HEK293 (cell line): ENCODE measurements around the gene AMIGO1.

Experiments
- CTCF ChIA-PET: fragments of 350-600 bp; formaldehyde crosslinking; extraction: SDS; loops from one replicate; lab custom pipeline; 2021; ENCODE audit warnings: antibody characterized with exemption; lab: Yijun Ruan, JAX
- POLR2A ChIA-PET: fragments of 300-600 bp; formaldehyde crosslinking; extraction: SDS; loops from one replicate; lab custom pipeline; 2020; ENCODE audit warnings: antibody characterized with exemption, inconsistent platforms; lab: Yijun Ruan, JAX
- H3K27ac ChIP-seq: fragments of 200-500 bp; sonication (Bioruptor generic); 2 replicates; pipeline ENCODE4 v1.5.1; 2014; ENCODE audit warnings: low read depth, low read length, control low read depth, inconsistent platforms; ENCODE audit errors: extremely low read depth
- H3K36me3 ChIP-seq, 2 experiments: fragments of 200-500 bp in 1 of 2; sonication (Bioruptor generic) in 1 of 2; 1 replicate in 1 of 2; 2 replicates in 1 of 2; pipeline ENCODE4 v1.5.1; 2014 to 2017; ENCODE audit warnings: inconsistent platforms in 2 of 2, low read length in 2 of 2; ENCODE audit not compliant: control insufficient read depth in 2 of 2, insufficient read depth in 1 of 2
- H3K4me1 ChIP-seq: fragments of 200-500 bp; sonication (Bioruptor generic); 2 replicates; pipeline ENCODE4 v1.5.1; 2014; ENCODE audit warnings: mild to moderate bottlenecking, low read length, inconsistent platforms; ENCODE audit not compliant: control insufficient read depth, insufficient read depth
- H3K4me3 ChIP-seq: 2 replicates; pipeline ENCODE4 v1.5.1; 2011; ENCODE audit warnings: low read depth, mild to moderate bottlenecking, control low read depth, low read length, moderate library complexity
- H3K9me3 ChIP-seq: fragments of 200-500 bp; sonication (Bioruptor generic); 2 replicates; pipeline ENCODE4 v1.5.1; 2014; ENCODE audit warnings: low read depth, low read length, inconsistent platforms; ENCODE audit not compliant: control insufficient read depth, insufficient read depth
- BCL11B ChIP-seq: fragments of 450-650 bp; formaldehyde crosslinking; IDR thresholded peaks from 2 replicates; pipeline ENCODE4 v1.5.1; 2016; ENCODE audit warnings: low read depth, missing biosample characterization, missing genetic modification characterization
- EGR2 ChIP-seq: fragments of 450-650 bp; formaldehyde crosslinking; IDR thresholded peaks from 2 replicates; pipeline ENCODE4 v1.5.1; 2016; ENCODE audit warnings: low read depth, missing biosample characterization, missing genetic modification characterization
- FEZF1 ChIP-seq: fragments of 450-650 bp; formaldehyde crosslinking; IDR thresholded peaks from 2 replicates; pipeline ENCODE4 v1.5.1; 2016; ENCODE audit warnings: missing biosample characterization, missing genetic modification characterization
- PATZ1 ChIP-seq: fragments of 450-650 bp; formaldehyde crosslinking; IDR thresholded peaks from 2 replicates; pipeline ENCODE4 v1.5.1; 2016; ENCODE audit warnings: missing biosample characterization, missing genetic modification characterization
- TCF7L2 ChIP-seq: IDR thresholded peaks from 2 replicates; pipeline ENCODE4 v1.6.1; 2011; ENCODE audit warnings: low read depth, mild to moderate bottlenecking, inconsistent platforms, low read length, moderate library complexity, borderline replicate concordance
- ZBTB48 ChIP-seq: fragments of 450-650 bp; formaldehyde crosslinking; IDR thresholded peaks from 2 replicates; pipeline ENCODE4 v1.5.1; 2016; ENCODE audit warnings: missing biosample characterization, missing genetic modification characterization
- ZFHX2 ChIP-seq: fragments of 450-650 bp; formaldehyde crosslinking; conservative IDR thresholded peaks from 2 replicates; pipeline ENCODE4 v1.5.1; 2016; ENCODE audit warnings: missing biosample characterization, missing genetic modification characterization
- ZNF133 ChIP-seq: fragments of 450-650 bp; formaldehyde crosslinking; IDR thresholded peaks from 2 replicates; pipeline ENCODE4 v1.5.1; 2016; ENCODE audit warnings: missing biosample characterization, missing genetic modification characterization
- ZNF155 ChIP-seq: fragments of 450-650 bp; formaldehyde crosslinking; IDR thresholded peaks from 2 replicates; pipeline ENCODE4 v1.5.1; 2016; ENCODE audit warnings: missing biosample characterization, missing genetic modification characterization
- ZNF174 ChIP-seq: fragments of 450-650 bp; formaldehyde crosslinking; IDR thresholded peaks from 2 replicates; pipeline ENCODE4 v1.5.0; 2017; ENCODE audit warnings: missing biosample characterization, mild to moderate bottlenecking, missing genetic modification characterization
- ZNF202 ChIP-seq: fragments of 450-650 bp; formaldehyde crosslinking; IDR thresholded peaks from 2 replicates; pipeline ENCODE4 v1.5.1; 2016; ENCODE audit warnings: missing biosample characterization, missing genetic modification characterization, borderline replicate concordance
- ZNF239 ChIP-seq: fragments of 450-650 bp; formaldehyde crosslinking; IDR thresholded peaks from 2 replicates; pipeline ENCODE4 v1.5.1; 2016; ENCODE audit warnings: missing biosample characterization, missing genetic modification characterization
- ZNF248 ChIP-seq: fragments of 450-650 bp; formaldehyde crosslinking; IDR thresholded peaks from 2 replicates; pipeline ENCODE4 v1.5.1; 2017; ENCODE audit warnings: missing biosample characterization, missing genetic modification characterization
- ZNF488 ChIP-seq: fragments of 450-650 bp; formaldehyde crosslinking; IDR thresholded peaks from 2 replicates; pipeline ENCODE4 v1.5.1; 2016; ENCODE audit warnings: missing biosample characterization, missing genetic modification characterization
- ZNF510 ChIP-seq: fragments of 450-650 bp; formaldehyde crosslinking; IDR thresholded peaks from 2 replicates; pipeline ENCODE4 v1.5.1; 2018; ENCODE audit warnings: mild to moderate bottlenecking, missing genetic modification characterization, missing biosample characterization; ENCODE audit not compliant: insufficient replicate concordance
- ZNF548 ChIP-seq: fragments of 450-650 bp; formaldehyde crosslinking; IDR thresholded peaks from 2 replicates; pipeline ENCODE4 v1.5.1; 2016; ENCODE audit warnings: missing biosample characterization, missing genetic modification characterization
- ZNF555 ChIP-seq: fragments of 450-650 bp; formaldehyde crosslinking; conservative IDR thresholded peaks from 2 replicates; pipeline ENCODE4 v1.5.1; 2017; ENCODE audit warnings: missing biosample characterization, mild to moderate bottlenecking, missing genetic modification characterization, inconsistent platforms
- ZNF658 ChIP-seq: fragments of 450-650 bp; formaldehyde crosslinking; IDR thresholded peaks from 2 replicates; pipeline ENCODE4; 2016; ENCODE audit warnings: missing biosample characterization, missing genetic modification characterization
- ZNF704 ChIP-seq: fragments of 450-650 bp; formaldehyde crosslinking; IDR thresholded peaks from 2 replicates; pipeline ENCODE4 v1.5.1; 2016; ENCODE audit warnings: missing biosample characterization, missing genetic modification characterization
- TF ChIP-seq, protein P1 (sequence below): fragments of 450-650 bp; formaldehyde crosslinking; IDR thresholded peaks from 2 replicates; pipeline ENCODE4 v1.5.1; 2016; ENCODE audit warnings: missing biosample characterization, missing genetic modification characterization
- TF ChIP-seq, protein P2 (sequence below): fragments of 450-650 bp; formaldehyde crosslinking; IDR thresholded peaks from 2 replicates; pipeline ENCODE4 v1.5.1; 2017; ENCODE audit warnings: missing biosample characterization, missing genetic modification characterization
- TF ChIP-seq, protein P3 (sequence below): fragments of 450-650 bp; formaldehyde crosslinking; IDR thresholded peaks from 2 replicates; pipeline ENCODE4 v1.5.1; 2016; ENCODE audit warnings: missing biosample characterization, missing genetic modification characterization
- TF ChIP-seq, protein P4 (sequence below): fragments of 450-650 bp; formaldehyde crosslinking; IDR thresholded peaks from 2 replicates; pipeline ENCODE4 v1.5.1; 2016; ENCODE audit warnings: missing biosample characterization, missing genetic modification characterization

Gene AMIGO1

DNA sequence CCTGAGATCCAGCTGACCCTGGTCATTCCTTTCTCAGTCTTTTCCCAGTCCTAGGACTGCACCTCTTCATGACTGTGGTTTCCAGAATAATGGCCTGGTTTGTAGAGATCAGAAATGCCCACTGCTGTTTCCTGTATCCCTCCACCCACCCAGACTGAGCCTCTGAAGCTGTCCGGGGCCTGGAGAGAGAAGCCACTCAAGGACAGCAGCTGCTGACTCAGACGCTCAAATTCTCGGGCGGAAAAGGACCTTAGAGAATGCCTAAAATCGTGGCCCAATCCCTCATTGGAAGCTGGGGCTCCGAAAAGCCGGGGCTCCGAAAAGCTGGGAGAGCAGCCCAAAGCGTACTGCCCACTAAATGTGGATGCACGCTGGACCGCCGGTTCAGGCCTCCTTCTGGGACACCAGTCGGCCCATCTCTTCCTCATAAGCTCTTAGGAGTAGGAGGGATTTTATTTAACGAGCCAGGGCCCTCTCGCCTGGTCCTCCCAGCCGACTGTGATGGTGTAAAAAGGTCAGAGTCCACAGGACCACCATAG is 22.4 kb upstream of the AMIGO1 start:
- Histone ChIP-seq H3K36me3 (no peaks in the 10 kb centered on the region), H3K4me3 (no peak overlapping the region), H3K27ac (no peak overlapping the region), H3K9me3 (no peaks in the 10 kb centered on the region), H3K4me1 (no peaks in the 10 kb centered on the region)
- TF ChIP-seq FEZF1 (tag by site-specific recombination) = no peak
- TF ChIP-seq ZNF155 (tag by site-specific recombination) = no peak
- TF ChIP-seq ZNF202 (tag by site-specific recombination) = no peak
- TF ChIP-seq, protein P1, sequence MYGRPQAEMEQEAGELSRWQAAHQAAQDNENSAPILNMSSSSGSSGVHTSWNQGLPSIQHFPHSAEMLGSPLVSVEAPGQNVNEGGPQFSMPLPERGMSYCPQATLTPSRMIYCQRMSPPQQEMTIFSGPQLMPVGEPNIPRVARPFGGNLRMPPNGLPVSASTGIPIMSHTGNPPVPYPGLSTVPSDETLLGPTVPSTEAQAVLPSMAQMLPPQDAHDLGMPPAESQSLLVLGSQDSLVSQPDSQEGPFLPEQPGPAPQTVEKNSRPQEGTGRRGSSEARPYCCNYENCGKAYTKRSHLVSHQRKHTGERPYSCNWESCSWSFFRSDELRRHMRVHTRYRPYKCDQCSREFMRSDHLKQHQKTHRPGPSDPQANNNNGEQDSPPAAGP (tag by site-specific recombination) = no peak
- TF ChIP-seq ZNF174 (tag by site-specific recombination) = no peak
- TF ChIP-seq BCL11B = 0 out of 2 replicates have a peak, but pooled peaks have one; percentile 16
- TF ChIP-seq ZNF248 (tag by site-specific recombination) = no peak
- TF ChIP-seq PATZ1 (tag by site-specific recombination) = no peak
- TF ChIP-seq ZNF488 = no peak
- ChIA-PET POLR2A (interaction anchor here (0.8 to 1.8 kb wide), 7 partner anchors 13 to 43 kb away, joined by 3 to 11 read pairs (median 4); partner anchors contain the start of genes CYB561D1 and GNAI3), CTCF (interaction anchor here (0.5 to 20.8 kb wide), 46 partner anchors 9 to 635 kb away, joined by 3 to 1152 read pairs (median 4); partner anchors contain the start of genes AHCYL1, AMIGO1, ATXN7L2 and CYB561D1)

DNA sequence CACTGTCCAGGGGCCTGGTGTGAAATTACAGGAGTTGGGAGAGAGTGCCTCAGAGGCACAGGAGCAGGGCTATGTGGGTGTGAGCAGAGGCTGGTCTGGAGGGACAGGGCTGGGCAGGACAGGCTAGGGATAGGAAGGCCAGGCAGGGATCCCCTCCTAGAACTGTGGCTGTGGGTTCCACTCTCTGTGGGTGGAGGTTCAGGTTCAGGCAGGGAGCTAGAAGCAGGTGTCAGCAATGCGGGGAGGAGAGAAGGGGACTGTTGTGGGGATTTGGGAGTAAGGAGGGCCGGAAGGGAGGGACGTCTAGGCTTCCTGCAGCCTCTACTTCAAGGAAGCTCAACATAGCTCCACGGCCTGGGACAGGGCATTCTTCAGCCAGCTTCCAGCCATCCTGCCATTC is 21.9 kb upstream of the AMIGO1 start:
- Histone ChIP-seq H3K36me3 (no peaks in the 10 kb centered on the region), H3K4me3 (no peak overlapping the region), H3K9me3 (no peaks in the 10 kb centered on the region), H3K4me1 (no peaks in the 10 kb centered on the region), H3K27ac (no peak overlapping the region)
- CTCF ChIA-PET = interaction anchor here (0.6 to 20.8 kb wide), 30 partner anchors 8 to 453 kb away, joined by 3 to 1152 read pairs (median 6); partner anchors contain the start of genes AHCYL1, AMIGO1, ATXN7L2 and CYB561D1
- POLR2A ChIA-PET = interaction anchor here (0.6 to 1.8 kb wide), 4 partner anchors 18 to 41 kb away, joined by 3 to 7 read pairs (median 3); partner anchors contain the start of genes CYB561D1 and GNAI3
- TF ChIP-seq, protein P2, sequence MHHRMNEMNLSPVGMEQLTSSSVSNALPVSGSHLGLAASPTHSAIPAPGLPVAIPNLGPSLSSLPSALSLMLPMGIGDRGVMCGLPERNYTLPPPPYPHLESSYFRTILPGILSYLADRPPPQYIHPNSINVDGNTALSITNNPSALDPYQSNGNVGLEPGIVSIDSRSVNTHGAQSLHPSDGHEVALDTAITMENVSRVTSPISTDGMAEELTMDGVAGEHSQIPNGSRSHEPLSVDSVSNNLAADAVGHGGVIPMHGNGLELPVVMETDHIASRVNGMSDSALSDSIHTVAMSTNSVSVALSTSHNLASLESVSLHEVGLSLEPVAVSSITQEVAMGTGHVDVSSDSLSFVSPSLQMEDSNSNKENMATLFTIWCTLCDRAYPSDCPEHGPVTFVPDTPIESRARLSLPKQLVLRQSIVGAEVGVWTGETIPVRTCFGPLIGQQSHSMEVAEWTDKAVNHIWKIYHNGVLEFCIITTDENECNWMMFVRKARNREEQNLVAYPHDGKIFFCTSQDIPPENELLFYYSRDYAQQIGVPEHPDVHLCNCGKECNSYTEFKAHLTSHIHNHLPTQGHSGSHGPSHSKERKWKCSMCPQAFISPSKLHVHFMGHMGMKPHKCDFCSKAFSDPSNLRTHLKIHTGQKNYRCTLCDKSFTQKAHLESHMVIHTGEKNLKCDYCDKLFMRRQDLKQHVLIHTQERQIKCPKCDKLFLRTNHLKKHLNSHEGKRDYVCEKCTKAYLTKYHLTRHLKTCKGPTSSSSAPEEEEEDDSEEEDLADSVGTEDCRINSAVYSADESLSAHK (tag by site-specific recombination) = no peak
- TF ChIP-seq, protein P3, sequence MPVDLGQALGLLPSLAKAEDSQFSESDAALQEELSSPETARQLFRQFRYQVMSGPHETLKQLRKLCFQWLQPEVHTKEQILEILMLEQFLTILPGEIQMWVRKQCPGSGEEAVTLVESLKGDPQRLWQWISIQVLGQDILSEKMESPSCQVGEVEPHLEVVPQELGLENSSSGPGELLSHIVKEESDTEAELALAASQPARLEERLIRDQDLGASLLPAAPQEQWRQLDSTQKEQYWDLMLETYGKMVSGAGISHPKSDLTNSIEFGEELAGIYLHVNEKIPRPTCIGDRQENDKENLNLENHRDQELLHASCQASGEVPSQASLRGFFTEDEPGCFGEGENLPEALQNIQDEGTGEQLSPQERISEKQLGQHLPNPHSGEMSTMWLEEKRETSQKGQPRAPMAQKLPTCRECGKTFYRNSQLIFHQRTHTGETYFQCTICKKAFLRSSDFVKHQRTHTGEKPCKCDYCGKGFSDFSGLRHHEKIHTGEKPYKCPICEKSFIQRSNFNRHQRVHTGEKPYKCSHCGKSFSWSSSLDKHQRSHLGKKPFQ (tag by site-specific recombination) = no peak
- TF ChIP-seq ZNF239 (tag by site-specific recombination) (no peak), ZNF704 (tag by site-specific recombination) (no peak), ZBTB48 (tag by site-specific recombination) (peak; percentile 41; the same call in 1 of the 2 replicates), TCF7L2 (no peak), ZFHX2 (peak; percentile 42), ZNF133 (tag by site-specific recombination) (no peak), EGR2 (tag by site-specific recombination) (0 out of 2 replicates have a peak, but pooled peaks have one; percentile 15), ZNF548 (tag by site-specific recombination) (no peak), ZNF510 (tag by site-specific recombination) (no peak), ZNF658 (tag by site-specific recombination) (no peak), ZNF555 (tag by site-specific recombination) (no peak)
- TF ChIP-seq, protein P4, sequence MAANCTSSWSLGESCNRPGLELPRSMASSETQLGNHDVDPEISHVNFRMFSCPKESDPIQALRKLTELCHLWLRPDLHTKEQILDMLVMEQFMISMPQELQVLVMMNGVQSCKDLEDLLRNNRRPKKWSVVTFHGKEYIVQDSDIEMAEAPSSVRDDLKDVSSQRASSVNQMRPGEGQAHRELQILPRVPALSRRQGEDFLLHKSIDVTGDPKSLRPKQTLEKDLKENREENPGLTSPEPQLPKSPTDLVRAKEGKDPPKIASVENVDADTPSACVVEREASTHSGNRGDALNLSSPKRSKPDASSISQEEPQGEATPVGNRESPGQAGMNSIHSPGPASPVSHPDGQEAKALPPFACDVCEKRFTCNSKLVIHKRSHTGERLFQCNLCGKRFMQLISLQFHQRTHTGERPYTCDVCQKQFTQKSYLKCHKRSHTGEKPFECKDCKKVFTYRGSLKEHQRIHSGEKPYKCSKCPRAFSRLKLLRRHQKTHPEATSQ = no peak
